OCI-LY7 (cell line): ENCODE data around the gene PRR7. TPM values are rescaled to one million over a fixed set of nuclear protein-coding genes. Genes with fewer than 3 reads are reported as not detected.

Source experiments
- BruUV-seq: library from RNA; stranded (reverse); fragments of 400-500 nt; replicated peaks from 2 replicates; lab custom pipeline; 2021; lab: Mats Ljungman, UMichigan
- CTCF ChIA-PET: fragments of 300-600 bp; sonication (Branson Sonifier 250); formaldehyde crosslinking; loops from one replicate; lab custom pipeline; 2022; ENCODE audit warnings: antibody characterized with exemption; ENCODE audit not compliant: unreplicated experiment; lab: Charles Lee
- POLR2A ChIA-PET: fragments of 300-600 bp; sonication (Branson Sonifier 250); formaldehyde crosslinking; loops from one replicate; lab custom pipeline; 2022; ENCODE audit warnings: antibody characterized with exemption; lab: Charles Lee
- DNase-seq: peaks from one replicate; pipeline ENCODE4 v3.0.0-alpha.2; 2015; ENCODE audit warnings: low spot score
- H2AFZ ChIP-seq: fragments of 200-600 bp; sonication (generic), shearing (Covaris generic); 2 replicates; pipeline ENCODE4 v1.6.1; 2014; ENCODE audit warnings: mild to moderate bottlenecking, antibody characterized with exemption, low read length, moderate library complexity
- H3K27ac ChIP-seq: fragments of 200-600 bp; sonication (generic); 2 replicates; pipeline ENCODE4 v1.5.1; 2014; ENCODE audit warnings: mixed run types, low read depth, mild to moderate bottlenecking, moderate library complexity, low read length, inconsistent platforms; ENCODE audit not compliant: poor library complexity, severe bottlenecking
- H3K36me3 ChIP-seq: fragments of 200-600 bp; sonication (generic); 2 replicates; pipeline ENCODE4 v1.6.1; 2014; ENCODE audit warnings: mild to moderate bottlenecking, antibody characterized with exemption, low read length, moderate library complexity, mixed read lengths; ENCODE audit not compliant: insufficient read depth
- H3K4me1 ChIP-seq: fragments of 200-600 bp; sonication (generic); 2 replicates; pipeline ENCODE4 v1.5.1; 2014; ENCODE audit warnings: mild to moderate bottlenecking, low read length; ENCODE audit not compliant: insufficient read depth, poor library complexity, severe bottlenecking
- H3K4me2 ChIP-seq: fragments of 200-600 bp; sonication (generic); 2 replicates; pipeline ENCODE4 v1.6.1; 2014; ENCODE audit warnings: mild to moderate bottlenecking, low read length
- H3K4me3 ChIP-seq: fragments of 200-600 bp; sonication (generic); 2 replicates; pipeline ENCODE4 v1.5.1; 2014; ENCODE audit warnings: mild to moderate bottlenecking, low read depth, low read length; ENCODE audit not compliant: poor library complexity, severe bottlenecking
- H3K79me2 ChIP-seq: fragments of 200-600 bp; sonication (generic); 2 replicates; pipeline ENCODE4 v1.6.1; 2016; ENCODE audit warnings: low read depth, mild to moderate bottlenecking, low read length, moderate library complexity, mixed read lengths; ENCODE audit not compliant: insufficient read depth
- H3K9me2 ChIP-seq: fragments of 200-600 bp; sonication (generic); 2 replicates; pipeline ENCODE4 v1.6.1; 2016; ENCODE audit warnings: mild to moderate bottlenecking, low read length, mixed read lengths; ENCODE audit not compliant: insufficient read depth
- H3K9me3 ChIP-seq: fragments of 200-600 bp; sonication (generic); 2 replicates; pipeline ENCODE4 v1.6.1; 2014; ENCODE audit warnings: mild to moderate bottlenecking, mixed run types, low read length, mixed read lengths
- H4K20me1 ChIP-seq: fragments of 200-600 bp; sonication (generic); 2 replicates; pipeline ENCODE4 v1.6.1; 2014; ENCODE audit warnings: mild to moderate bottlenecking, antibody characterized with exemption, low read length, moderate library complexity, mixed read lengths; ENCODE audit not compliant: insufficient read depth
- CTCF ChIP-seq: fragments of 200-600 bp; sonication (generic); conservative IDR thresholded peaks from 2 replicates; pipeline ENCODE4 v1.5.1; 2014; ENCODE audit warnings: mild to moderate bottlenecking, antibody characterized with exemption, low read length, moderate library complexity, mixed read lengths
- EZH2phosphoT487 ChIP-seq: fragments of 200-600 bp; sonication (generic); IDR thresholded peaks from 2 replicates; pipeline ENCODE4 v1.6.1; 2018; ENCODE audit warnings: low read depth, borderline replicate concordance, mild to moderate bottlenecking, mixed run types, antibody characterized with exemption, low read length, moderate library complexity, mixed read lengths
- intact Hi-C: fragments of 100-400 bp; cut with micrococcal nuclease; formaldehyde crosslinking; loops from one replicate; pipeline ENCODE4 v1.10.0; 2022; ENCODE audit not compliant: unreplicated experiment
- total RNA-seq, 2 experiments: library from RNA; depleted of rRNA in 1 of 2; stranded (reverse); fragments of >200 nt in 1 of 2; shearing (Covaris generic) in 1 of 2; gene quantifications; 2 replicates each; pipeline ENCODE4 v1.2.3, GENCODE V29; 2014 to 2022

Gene PRR7
- total RNA-seq, 2 experiments from 2014 or later, result 12.8 to 13.6 TPM

GRCh38 chr5:177473443-177474001 is 26.9 kb downstream of the PRR7 start, which contains the start of gene DBN1:
DBN1 (minus strand) TSS chr5:177473634; CDS start chr5:177473521, 113 bp downstream.
- Histone ChIP-seq H3K79me2 (no peaks in the 10 kb centered on the region), H3K9me3 (no peaks in the 10 kb centered on the region), H3K4me3 (peak within 1 kb of the TSS; percentile 65), H3K27ac (peak within 1 kb of the TSS; percentile 0), H3K36me3 (no peaks in the 10 kb centered on the region), H3K4me2 (peak within 1 kb of the TSS; percentile 67), H4K20me1 (no peaks in the 10 kb centered on the region), H3K4me1 (peaks cover 10% of the 10 kb centered on the region), H2AFZ (no peak within 1 kb of the TSS), H3K9me2 (no peaks in the 10 kb centered on the region)
- POLR2A ChIA-PET, result no interaction called here
- DNase-seq, result peak; percentile 40
- CTCF ChIA-PET, result interaction anchor here (0.5 kb wide), 1 partner anchor 21 kb away, joined by 3 read pairs; no protein-coding TSS in a partner anchor
- no peak for TF ChIP-seq CTCF
- no peak for TF ChIP-seq EZH2phosphoT487
- no TSS peak for BruUV-seq
- intact Hi-C loops, result no loop called here

- no peaks in the 10 kb centered on the region for H3K36me3 ChIP-seq
- CTCF ChIA-PET, result no interaction called here
- TF ChIP-seq CTCF (no peak), EZH2phosphoT487 (no peak)
- no peaks in the 10 kb centered on the region for H4K20me1 ChIP-seq
- BruUV-seq, result no TSS peak
- intact Hi-C loops, result no loop called here
- no peaks in the 10 kb centered on the region for H3K9me3 ChIP-seq
- DNase-seq, result no peak
- no peak overlapping the region for H3K4me3 ChIP-seq
- H2AFZ ChIP-seq, result no peak overlapping the region
- peaks cover 10% of the 10 kb centered on the region for H3K4me1 ChIP-seq
- POLR2A ChIA-PET, result no interaction called here
- H3K9me2 ChIP-seq, result no peaks in the 10 kb centered on the region
- H3K27ac ChIP-seq, result no peak overlapping the region
- no peaks in the 10 kb centered on the region for H3K79me2 ChIP-seq
- H3K4me2 ChIP-seq, result no peak overlapping the region; the same call in 1 of the 2 replicates
Observed at GRCh38 chr5:177474002-177474476, 27.4 kb downstream of the PRR7 start.

- Histone ChIP-seq H3K9me3 (no peaks in the 10 kb centered on the region), H3K4me2 (no peak overlapping the region), H3K9me2 (no peaks in the 10 kb centered on the region), H3K36me3 (no peaks in the 10 kb centered on the region), H2AFZ (no peak overlapping the region), H4K20me1 (no peaks in the 10 kb centered on the region), H3K27ac (no peak overlapping the region), H3K4me1 (peaks cover 10% of the 10 kb centered on the region), H3K4me3 (no peak overlapping the region), H3K79me2 (no peaks in the 10 kb centered on the region)
- TF ChIP-seq CTCF, result no peak
- intact Hi-C loops, result no loop called here
- no peak for DNase-seq
- ChIA-PET POLR2A (interaction anchor here (0.6 kb wide), 2 partner anchors 75 to 466 kb away, joined by 3 to 4 read pairs; no protein-coding TSS in a partner anchor), CTCF (no interaction called here)
- no TSS peak for BruUV-seq
Observed at GRCh38 chr5:177474846-177475562, 28.4 kb downstream of the PRR7 start.
